SU-DHL-6 (cell line): ENCODE data around the gene FABP3.

Experiments
- CTCF ChIP-seq: fragments of 200-600 bp; sonication (generic); IDR thresholded peaks from one replicate; pipeline ENCODE4 v1.5.1; 2017; ENCODE audit warnings: antibody characterized with exemption, mild to moderate bottlenecking, low read length, moderate library complexity; ENCODE audit not compliant: insufficient read depth, poor library complexity, severe bottlenecking
- EZH2phosphoT487 ChIP-seq: fragments of 200-600 bp; sonication (generic), shearing (Covaris generic); conservative IDR thresholded peaks from 2 replicates; pipeline ENCODE4 v1.6.1; 2018; ENCODE audit warnings: mild to moderate bottlenecking, antibody characterized with exemption, low read length, moderate library complexity, mixed read lengths

DNA sequence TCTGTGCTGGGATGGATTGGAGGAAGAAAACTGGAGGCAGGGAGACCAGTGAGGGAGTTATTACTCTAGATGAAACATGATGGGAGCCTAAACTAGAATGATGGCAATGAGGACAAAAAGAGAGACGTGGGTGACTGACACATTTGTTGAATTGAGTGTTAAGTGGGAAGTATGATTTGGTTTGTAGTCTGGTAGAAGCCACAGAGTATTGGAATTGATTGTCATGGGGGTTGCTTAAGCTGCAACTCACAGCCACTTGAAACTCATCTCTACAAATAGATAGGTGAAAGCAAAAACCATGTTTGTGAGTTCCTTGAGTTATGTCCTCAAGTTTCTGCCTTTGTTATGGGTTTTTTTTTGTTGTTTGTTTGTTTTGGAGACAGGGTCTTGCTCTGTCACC is 28.4 kb downstream of the FABP3 start:
- TF ChIP-seq CTCF (no peak), EZH2phosphoT487 (no peak)
